Right cardiac atrium (tissue), 5 donors: ENCODE measurements around the gene CEP63. TPM values are rescaled to one million over a fixed set of nuclear protein-coding genes. Genes with fewer than 3 reads are reported as not detected.

Experiments
- ATAC-seq, 2 donors: fragments of 200-7000 bp; cut with Tn5 transposase; one replicate each; pipeline versions ENCODE4 v1.8.0 to v1.9.1; 2020; ENCODE audit warnings: moderate library complexity in 2 of 2, mild to moderate bottlenecking in 1 of 2
- DNase-seq, 3 donors: peaks; one replicate each; pipeline ENCODE4 v3.0.0-alpha.2; 2020
- H3K27ac ChIP-seq: one replicate; pipeline ENCODE4 v1.5.1; 2013; ENCODE audit warnings: mild to moderate bottlenecking, low read length, control low read depth, moderate library complexity
- H3K27me3 ChIP-seq: one replicate; pipeline ENCODE4 v1.6.1; 2013; ENCODE audit not compliant: control insufficient read depth, insufficient read depth
- H3K4me1 ChIP-seq: one replicate; pipeline ENCODE4 v1.6.1; 2013; ENCODE audit warnings: low read length; ENCODE audit not compliant: control insufficient read depth, insufficient read depth
- H3K4me3 ChIP-seq: one replicate; pipeline ENCODE4 v1.5.1; 2013; ENCODE audit warnings: low read length, control low read depth
- H3K9me3 ChIP-seq: one replicate; pipeline ENCODE4 v1.6.1; 2013; ENCODE audit warnings: low read length; ENCODE audit not compliant: control insufficient read depth
- WGBS: extraction: QIAGEN DNeasy Blood & Tissue Kit; methylation state at CpG from one replicate; pipeline ENCODE4 v1.1.7; 2013; 5-methylcytosine and 5-hydroxymethylcytosine counted together
- intact Hi-C, 4 donors: fragments of 100-400 bp; cut with DNase I; formaldehyde crosslinking; loops; one replicate each; pipeline versions ENCODE4 v1.11.0 to v1.14.0; 2022 to 2023
- long read RNA-seq, 4 donors: library from polyadenylated mRNA; unstranded; transcript quantifications; one replicate each; pipeline ENCODE4 v2.0.0, GENCODE V29; 2020 to 2021
- polyA plus RNA-seq: library from polyadenylated mRNA; stranded (reverse); fragments of 200-250 nt; gene quantifications from one replicate; pipeline ENCODE4 v1.2.3, GENCODE V29; 2013
- total RNA-seq, 4 donors: library from RNA; stranded (reverse); fragmentation: NEBNext Ultra II Directional; extraction: Animal tissue kit (Norgen Biotek cat#: 25700); gene quantifications; one replicate each; pipeline ENCODE4 v1.2.1, GENCODE V29; 2021
- donor health status: healthy with polysubstance abuse.
- donor health status: DM: no; HTN: yes; CAD: no.
- donor health status: DM: no; HTN: no; CAD: no.
- donor health status: DM: no; HTN: yes; CAD: no; lungs with severe emphysema.
- donor health status: DM: yes; HTN: yes; CAD: no.

CEP63 gene
- total RNA-seq (10 to 100 TPM; 31.3 to 41.6 (median 39.4) TPM), polyA plus RNA-seq (34.6 TPM)
- long read RNA-seq, donor 1, transcript CEP63-201 (12 exons, 2,056 nt), result major isoform, 26 of 93 reads
- long read RNA-seq, donor 1, partial matches to known transcripts, result 24 of 93 reads
- long read RNA-seq, donor 1, other reads (novel, unspliced or antisense), result 36 of 93 reads
- long read RNA-seq, donor 2, transcript CEP63-201 (12 exons, 2,056 nt), result major isoform, 10 of 28 reads
- long read RNA-seq, donor 2, partial matches to known transcripts, result 6 of 28 reads
- long read RNA-seq, donor 2, other reads (novel, unspliced or antisense), result 11 of 28 reads
- long read RNA-seq, donor 3, transcript CEP63-201 (12 exons, 2,056 nt), result major isoform, 8 of 71 reads
- long read RNA-seq, donor 3, partial matches to known transcripts, result 32 of 71 reads
- long read RNA-seq, donor 3, other reads (novel, unspliced or antisense), result 28 of 71 reads
- long read RNA-seq, donor 4, transcript CEP63-201 (12 exons, 2,056 nt), result major isoform, 12 of 49 reads
- long read RNA-seq, donor 4, partial matches to known transcripts, result 10 of 49 reads
- long read RNA-seq, donor 4, other reads (novel, unspliced or antisense), result 25 of 49 reads

GRCh38 chr3:134485718-134486576 lies at the start of gene CEP63, which contains the start of gene ANAPC13:
TSS of gene CEP63 (plus strand) at chr3:134486057. CDS start at chr3:134495321, 9,264 bp downstream.
TSS of gene ANAPC13 (minus strand) at chr3:134485985. CDS start at chr3:134482904, 3,081 bp downstream.
- Histone ChIP-seq H3K4me1 (no peaks in the 10 kb centered on the region), H3K27ac (peak within 1 kb of the TSS; percentile 97), H3K9me3 (no peaks in the 10 kb centered on the region), H3K4me3 (peak within 1 kb of the TSS; percentile 86), H3K27me3 (no peaks in the 10 kb centered on the region)
- WGBS, result under 1% methylated on average over 81 of the region's 81 CpGs
- ATAC-seq (peak; percentile 94 to 95), DNase-seq (peak; percentile 94 to 96 (median 96))
- intact Hi-C loops, result loop anchor here in 2 of 4 donors (10.0 kb wide), 1 partner anchor 271 kb away; no protein-coding TSS in a partner anchor

DNA sequence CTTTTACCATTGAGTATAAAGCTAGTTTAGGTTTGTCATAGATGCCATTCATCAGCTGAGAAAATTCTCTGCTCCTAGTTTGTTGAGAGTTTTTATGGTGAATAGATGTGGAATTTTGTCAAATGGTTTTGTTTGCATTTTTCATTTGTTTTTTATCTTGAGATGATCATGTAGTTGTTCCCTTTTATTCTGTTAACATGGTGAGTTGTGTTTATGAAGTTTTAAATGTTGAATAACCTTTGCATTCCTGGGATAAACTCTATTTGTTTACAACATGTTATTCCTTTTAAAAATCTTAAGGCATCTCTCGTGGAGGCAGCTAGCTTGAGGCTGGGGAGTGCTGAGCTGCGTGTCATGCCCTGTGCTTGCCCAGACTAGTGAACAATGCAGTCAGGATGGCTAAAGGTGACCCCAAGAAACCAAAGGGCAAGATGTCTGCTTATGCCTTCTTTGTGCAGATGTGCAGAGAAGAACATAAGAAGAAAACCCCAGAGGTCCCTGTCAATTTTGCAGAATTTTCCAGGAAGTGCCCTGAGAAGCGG lies 48.6 kb upstream of the CEP63 start:
- Histone ChIP-seq H3K4me1 (no peaks in the 10 kb centered on the region), H3K27ac (no peak overlapping the region), H3K4me3 (no peak overlapping the region), H3K9me3 (no peaks in the 10 kb centered on the region), H3K27me3 (no peaks in the 10 kb centered on the region)
- DNase-seq, result no peak
- intact Hi-C loops, result no loop called here
- ATAC-seq, result no peak
- WGBS, result 79% methylated on average over 3 of the region's 3 CpGs

GRCh38 chr3:134441321-134441720 lies 44.5 kb upstream of the CEP63 start:
- DNase-seq (no peak), ATAC-seq (no peak)
- Histone ChIP-seq H3K27ac (no peak overlapping the region), H3K9me3 (no peaks in the 10 kb centered on the region), H3K4me1 (peaks cover under 1% of the 10 kb centered on the region), H3K27me3 (no peaks in the 10 kb centered on the region), H3K4me3 (no peak overlapping the region)
- 93% methylated on average over 1 of the region's 1 CpG for WGBS
- intact Hi-C loops, result no loop called here

DNA sequence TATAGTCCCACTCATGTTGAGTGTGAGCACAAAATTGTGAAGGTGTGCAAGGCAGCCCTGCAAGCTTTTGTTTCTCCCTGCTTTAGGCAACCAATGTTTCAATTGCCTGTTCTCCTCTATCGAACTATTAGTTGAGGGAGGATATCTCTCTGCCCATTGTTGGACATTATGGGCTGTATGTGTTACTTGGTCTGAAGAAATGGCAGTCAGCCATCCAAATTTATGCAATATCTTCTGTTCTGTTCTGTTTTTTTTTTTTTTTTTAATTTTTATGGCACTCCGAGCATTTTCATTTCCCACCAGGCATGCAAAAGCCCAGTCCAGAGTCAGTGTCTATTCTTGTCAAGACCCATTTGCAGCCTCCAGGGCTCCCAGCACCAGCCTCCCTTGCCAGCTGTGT lies 44.0 kb upstream of the CEP63 start:
- intact Hi-C loops, result no loop called here

DNA sequence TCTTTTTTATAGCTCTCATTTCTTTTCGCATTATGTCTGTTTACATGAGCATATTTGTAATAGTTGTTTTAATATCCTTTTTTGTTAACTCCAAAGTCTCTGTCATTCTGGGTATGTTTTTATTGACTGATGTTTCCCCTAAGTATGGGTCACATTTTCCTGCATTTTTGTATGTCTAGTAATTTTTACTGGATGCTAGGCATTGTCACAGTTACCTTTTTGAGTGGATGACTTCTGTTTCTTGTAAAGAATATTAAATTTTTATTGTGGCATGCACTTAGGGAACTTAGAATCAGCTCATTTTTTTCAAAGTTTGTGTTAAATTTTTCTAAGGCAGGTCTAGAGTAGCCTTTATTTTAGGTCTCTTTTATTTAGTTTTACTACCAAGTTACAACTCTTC lies 40.8 kb upstream of the CEP63 start:
- WGBS, result 83% methylated on average over 1 of the region's 1 CpG

More for the DNA sequence above, 44.0 kb upstream of the CEP63 start:
- peaks cover 6% of the 10 kb centered on the region for H3K4me1 ChIP-seq
- H3K9me3 ChIP-seq, result no peaks in the 10 kb centered on the region
- H3K27ac ChIP-seq, result no peak overlapping the region
- 66% methylated on average over 2 of the region's 2 CpGs for WGBS
- no peak for ATAC-seq
- H3K4me3 ChIP-seq, result no peak overlapping the region
- DNase-seq, result no peak
- H3K27me3 ChIP-seq, result no peaks in the 10 kb centered on the region

DNA sequence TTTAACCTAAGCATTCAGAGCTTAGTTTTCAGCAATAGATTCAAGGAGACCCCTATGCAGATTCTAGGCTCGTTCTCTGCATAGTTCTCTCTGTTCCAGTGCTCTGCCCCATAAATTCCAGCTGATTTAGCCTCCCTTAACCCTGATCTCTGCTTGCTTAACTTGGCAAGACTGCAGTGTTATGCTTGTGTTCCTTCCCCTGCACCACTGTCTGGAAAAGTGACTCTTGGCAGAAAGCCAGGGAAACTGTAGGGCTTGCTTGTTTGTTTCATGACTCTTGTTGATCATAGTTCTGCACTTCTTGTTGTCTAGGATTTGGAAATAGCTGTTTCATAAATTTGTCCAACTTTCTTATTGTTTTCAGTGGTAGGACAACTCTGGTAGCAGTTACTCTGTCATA lies 40.2 kb upstream of the CEP63 start:
- intact Hi-C loops, result no loop called here
- Histone ChIP-seq H3K9me3 (no peaks in the 10 kb centered on the region), H3K27me3 (no peaks in the 10 kb centered on the region), H3K4me3 (no peak overlapping the region), H3K27ac (no peak overlapping the region), H3K4me1 (peaks cover 16% of the 10 kb centered on the region)
- WGBS, result 7% methylated on average over 1 of the region's 1 CpG
- DNase-seq, result no peak
- ATAC-seq, result peak; percentile 81 to 88

More for the DNA sequence above, 40.8 kb upstream of the CEP63 start:
- no peak for DNase-seq
- ATAC-seq, result no peak
- H3K9me3 ChIP-seq, result no peaks in the 10 kb centered on the region
- H3K4me3 ChIP-seq, result no peak overlapping the region
- peaks cover 16% of the 10 kb centered on the region for H3K4me1 ChIP-seq
- H3K27ac ChIP-seq, result no peak overlapping the region
- intact Hi-C loops, result no loop called here
- no peaks in the 10 kb centered on the region for H3K27me3 ChIP-seq

DNA sequence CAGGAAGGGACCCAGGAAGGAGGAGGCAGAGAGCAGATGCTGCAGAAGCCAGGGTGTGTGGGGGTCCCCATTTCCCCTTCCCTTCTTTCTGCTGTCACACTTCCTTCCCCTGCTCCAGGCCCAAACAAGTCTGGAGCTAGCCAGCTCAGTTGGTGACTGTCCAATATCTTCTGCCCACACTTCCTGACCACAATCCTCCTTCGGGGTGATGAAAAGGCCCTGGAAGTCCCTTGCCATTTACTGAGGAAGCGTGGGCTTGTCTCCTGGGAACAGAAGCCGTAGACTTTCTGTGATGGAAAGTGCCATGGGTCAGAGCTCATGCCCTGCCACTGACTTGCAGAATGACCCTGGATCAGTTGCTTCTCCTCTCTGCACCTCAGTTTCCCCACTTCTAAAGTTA lies 39.1 kb upstream of the CEP63 start:
- 19% methylated on average over 3 of the region's 3 CpGs for WGBS
- DNase-seq, result no peak
- Histone ChIP-seq H3K27ac (peak overlapping the region; percentile 67), H3K27me3 (no peaks in the 10 kb centered on the region), H3K4me1 (peaks cover 16% of the 10 kb centered on the region), H3K4me3 (no peak overlapping the region), H3K9me3 (no peaks in the 10 kb centered on the region)
- intact Hi-C loops, result no loop called here
- peak; percentile 29 to 61 for ATAC-seq

DNA sequence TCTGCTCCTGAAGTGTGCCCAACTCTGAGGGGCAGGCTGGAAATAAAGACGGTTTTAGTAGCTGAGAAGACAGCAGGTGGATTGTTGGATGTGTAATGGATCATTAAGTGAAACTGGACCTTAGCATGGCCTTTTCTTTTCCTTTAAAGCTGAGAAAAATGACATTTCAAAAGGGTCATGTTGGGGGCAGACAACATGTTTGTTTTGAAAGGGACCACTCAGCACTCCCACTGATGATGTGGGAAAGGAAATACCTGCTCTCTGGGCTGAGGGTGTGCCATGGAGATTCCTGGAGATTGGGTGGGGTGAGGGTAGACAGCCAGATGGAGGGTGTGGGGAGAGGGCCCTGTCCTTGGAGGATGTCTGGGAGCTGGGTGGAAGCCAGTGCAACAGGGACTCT lies 38.5 kb upstream of the CEP63 start:
- H3K4me3 ChIP-seq, result no peak overlapping the region
- DNase-seq, result no peak
- ATAC-seq, result peak; percentile 27 to 31
- peaks cover 16% of the 10 kb centered on the region for H3K4me1 ChIP-seq
- no peak overlapping the region for H3K27ac ChIP-seq
- intact Hi-C loops, result no loop called here
- 87% methylated on average over 1 of the region's 1 CpG for WGBS
- no peaks in the 10 kb centered on the region for H3K27me3 ChIP-seq
- H3K9me3 ChIP-seq, result no peaks in the 10 kb centered on the region

DNA sequence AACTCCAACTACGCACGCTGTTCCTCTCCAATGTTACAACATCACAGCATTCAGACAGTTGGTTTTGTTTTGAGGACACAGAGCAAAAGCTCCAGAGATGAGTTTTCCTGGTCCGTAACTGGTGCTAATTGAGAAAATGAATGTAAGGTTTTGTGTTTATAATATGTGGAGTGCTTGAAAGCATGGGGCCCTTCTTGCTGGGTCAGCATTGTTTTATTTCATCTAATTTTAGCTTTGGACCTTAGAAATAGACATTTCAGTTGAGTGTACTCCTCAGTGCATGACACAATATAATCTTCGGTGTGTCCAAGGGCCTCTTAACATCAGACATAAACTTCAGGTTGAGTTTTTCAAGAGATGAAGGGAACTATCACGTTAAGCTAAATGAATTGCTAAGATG lies 37.2 kb upstream of the CEP63 start:
- H3K27ac ChIP-seq, result no peak overlapping the region
- no peaks in the 10 kb centered on the region for H3K27me3 ChIP-seq
- intact Hi-C loops, result no loop called here
- H3K9me3 ChIP-seq, result no peaks in the 10 kb centered on the region
- H3K4me3 ChIP-seq, result no peak overlapping the region
- DNase-seq, result no peak
- 96% methylated on average over 5 of the region's 5 CpGs for WGBS
- peaks cover 16% of the 10 kb centered on the region for H3K4me1 ChIP-seq
- no peak for ATAC-seq

DNA sequence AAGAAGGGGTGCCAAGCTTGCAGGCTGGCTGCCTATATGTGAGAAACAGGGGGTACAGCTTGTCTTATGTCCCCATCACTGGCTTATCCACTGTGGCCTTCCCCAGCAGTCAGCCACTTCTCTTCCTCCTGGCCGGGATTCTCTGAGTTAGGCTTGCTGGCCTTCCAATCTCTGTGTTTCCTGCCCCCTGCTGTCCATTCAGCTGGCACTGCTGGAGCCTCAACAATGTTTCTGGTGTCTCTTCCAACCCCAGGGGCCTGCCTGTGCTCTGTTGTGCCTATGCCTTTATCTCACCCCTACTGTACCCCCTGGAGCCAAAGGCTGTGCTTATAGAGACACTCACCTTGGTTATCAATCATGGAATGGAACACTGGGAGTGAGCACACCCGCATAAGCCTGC lies 36.6 kb upstream of the CEP63 start:
- Histone ChIP-seq H3K27me3 (no peaks in the 10 kb centered on the region), H3K9me3 (no peaks in the 10 kb centered on the region), H3K4me1 (peaks cover 16% of the 10 kb centered on the region), H3K4me3 (no peak overlapping the region), H3K27ac (no peak overlapping the region)
- ATAC-seq (peak; percentile 29 to 57), DNase-seq (peak; percentile 39 to 69 (median 67))
- intact Hi-C loops, result no loop called here
- WGBS, result 67% methylated on average over 2 of the region's 2 CpGs
